Colonic mucosa (tissue), 4 donors: ENCODE results near the gene FOXP1. TPM values are rescaled to one million over a fixed set of nuclear protein-coding genes. Genes with fewer than 3 reads are reported as not detected.

ENCODE experiments used
- DNase-seq: peaks from one replicate; pipeline ENCODE4 v3.0.0-alpha.2; 2020
- H3K27ac ChIP-seq: fragments of 200-600 bp; one replicate; pipeline ENCODE4 v1.8.0; 2021
- H3K27me3 ChIP-seq: fragments of 200-600 bp; one replicate; pipeline ENCODE4 v1.8.0; 2021
- H3K36me3 ChIP-seq: fragments of 200-600 bp; one replicate; pipeline ENCODE4 v1.8.0; 2021
- H3K4me1 ChIP-seq: fragments of 200-600 bp; one replicate; pipeline ENCODE4 v1.8.0; 2021; ENCODE audit warnings: mild to moderate bottlenecking
- H3K4me3 ChIP-seq: fragments of 200-600 bp; one replicate; pipeline ENCODE4 v1.8.0; 2021
- H3K9ac ChIP-seq, 2 donors: one replicate each; pipeline ENCODE4 v1.7.0; 2013; ENCODE audit warnings: control low read depth in 2 of 2, low read depth in 2 of 2, low read length in 2 of 2
- H3K9me3 ChIP-seq: fragments of 200-600 bp; one replicate; pipeline ENCODE4 v1.8.0; 2021
- intact Hi-C: fragments of 100-400 bp; cut with DNase I; formaldehyde crosslinking; loops from one replicate; pipeline ENCODE4 v1.14.1; 2022
- total RNA-seq, 2 donors: library from RNA; stranded (reverse); fragmentation: NEBNext Ultra II Directional in 1 of 2; extraction: Animal tissue kit (Norgen Biotek cat#: 25700) in 1 of 2; gene quantifications; one replicate each; pipeline ENCODE4 v1.2.1, GENCODE V29; 2021
- TF ChIP-seq, protein P1 (sequence below): fragments of 200-600 bp; IDR thresholded peaks from one replicate; pipeline ENCODE4 v1.8.0; 2022; ENCODE audit warnings: antibody characterized with exemption, mild to moderate bottlenecking
- donor health status: healthy.
- donor health status: DM: no; HTN: no; CAD: no.
- donor health status: DM: no; HTN: no; CAD: no.

Gene FOXP1
- total RNA-seq, 2 donors from 2014 or later, result 127 to 128 TPM

DNA sequence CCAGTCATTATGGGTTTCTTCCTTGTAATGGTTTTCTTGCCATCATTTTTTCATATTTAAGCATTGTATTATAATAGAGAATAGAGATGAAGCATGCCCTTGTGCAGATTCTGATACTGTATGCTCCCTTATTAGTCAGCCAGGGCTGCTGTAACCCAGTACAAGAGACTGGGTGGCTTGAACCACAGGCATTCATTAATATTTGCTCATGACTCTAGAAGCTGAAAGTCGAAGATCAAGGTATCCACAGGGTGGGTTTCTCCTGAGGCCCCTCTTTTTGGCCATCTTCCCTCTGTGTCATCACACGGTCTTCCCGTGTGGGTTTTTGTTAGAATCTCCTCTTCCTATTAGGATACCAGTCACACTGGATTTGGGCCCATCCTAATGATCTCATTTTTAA lies 74.5 kb downstream of the FOXP1 start:
- intact Hi-C loops, result no loop called here
- DNase-seq, result no peak
- H3K27ac ChIP-seq, result no peak overlapping the region
- H3K9ac ChIP-seq, result no peak overlapping the region
- H3K36me3 ChIP-seq, result no peaks in the 10 kb centered on the region
- H3K4me1 ChIP-seq, result no peaks in the 10 kb centered on the region
- H3K9me3 ChIP-seq, result no peaks in the 10 kb centered on the region
- TF ChIP-seq, protein P1, sequence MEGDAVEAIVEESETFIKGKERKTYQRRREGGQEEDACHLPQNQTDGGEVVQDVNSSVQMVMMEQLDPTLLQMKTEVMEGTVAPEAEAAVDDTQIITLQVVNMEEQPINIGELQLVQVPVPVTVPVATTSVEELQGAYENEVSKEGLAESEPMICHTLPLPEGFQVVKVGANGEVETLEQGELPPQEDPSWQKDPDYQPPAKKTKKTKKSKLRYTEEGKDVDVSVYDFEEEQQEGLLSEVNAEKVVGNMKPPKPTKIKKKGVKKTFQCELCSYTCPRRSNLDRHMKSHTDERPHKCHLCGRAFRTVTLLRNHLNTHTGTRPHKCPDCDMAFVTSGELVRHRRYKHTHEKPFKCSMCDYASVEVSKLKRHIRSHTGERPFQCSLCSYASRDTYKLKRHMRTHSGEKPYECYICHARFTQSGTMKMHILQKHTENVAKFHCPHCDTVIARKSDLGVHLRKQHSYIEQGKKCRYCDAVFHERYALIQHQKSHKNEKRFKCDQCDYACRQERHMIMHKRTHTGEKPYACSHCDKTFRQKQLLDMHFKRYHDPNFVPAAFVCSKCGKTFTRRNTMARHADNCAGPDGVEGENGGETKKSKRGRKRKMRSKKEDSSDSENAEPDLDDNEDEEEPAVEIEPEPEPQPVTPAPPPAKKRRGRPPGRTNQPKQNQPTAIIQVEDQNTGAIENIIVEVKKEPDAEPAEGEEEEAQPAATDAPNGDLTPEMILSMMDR, result no peak
- H3K4me3 ChIP-seq, result no peak overlapping the region
- H3K27me3 ChIP-seq, result no peaks in the 10 kb centered on the region

DNA sequence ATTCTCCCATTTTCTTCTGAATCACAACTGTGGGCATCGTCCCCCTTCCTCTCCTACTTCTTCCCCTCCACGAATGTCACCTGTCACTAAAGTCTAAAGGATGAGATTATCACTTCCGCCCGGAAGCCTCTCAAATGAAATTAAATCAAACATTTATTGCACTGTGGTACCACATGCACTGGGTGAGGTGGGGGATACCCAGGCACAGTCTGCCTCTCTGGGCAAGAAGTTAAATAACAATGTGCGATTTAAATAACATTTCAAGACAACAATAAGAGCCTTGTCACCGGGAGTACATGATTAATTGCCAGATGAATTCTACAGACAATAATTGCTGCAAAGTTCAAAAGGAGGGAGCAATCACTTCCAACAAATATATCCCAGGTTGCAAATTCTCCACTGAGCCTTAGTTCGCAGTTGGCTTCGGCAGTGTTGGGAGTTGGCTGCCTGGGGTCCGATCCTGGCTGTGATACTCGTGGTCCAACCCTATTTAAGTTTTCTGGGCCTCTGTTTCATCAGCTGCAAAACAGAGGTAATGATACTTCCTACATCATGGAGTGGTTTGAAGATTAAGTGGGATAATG lies 77.7 kb downstream of the FOXP1 start:
- Histone ChIP-seq H3K27ac (no peak overlapping the region), H3K9me3 (no peaks in the 10 kb centered on the region), H3K4me3 (no peak overlapping the region), H3K27me3 (no peaks in the 10 kb centered on the region), H3K36me3 (no peaks in the 10 kb centered on the region), H3K9ac (no peak overlapping the region), H3K4me1 (no peaks in the 10 kb centered on the region)
- TF ChIP-seq, protein P1, result no peak
- intact Hi-C loops, result no loop called here
- DNase-seq, result no peak

DNA sequence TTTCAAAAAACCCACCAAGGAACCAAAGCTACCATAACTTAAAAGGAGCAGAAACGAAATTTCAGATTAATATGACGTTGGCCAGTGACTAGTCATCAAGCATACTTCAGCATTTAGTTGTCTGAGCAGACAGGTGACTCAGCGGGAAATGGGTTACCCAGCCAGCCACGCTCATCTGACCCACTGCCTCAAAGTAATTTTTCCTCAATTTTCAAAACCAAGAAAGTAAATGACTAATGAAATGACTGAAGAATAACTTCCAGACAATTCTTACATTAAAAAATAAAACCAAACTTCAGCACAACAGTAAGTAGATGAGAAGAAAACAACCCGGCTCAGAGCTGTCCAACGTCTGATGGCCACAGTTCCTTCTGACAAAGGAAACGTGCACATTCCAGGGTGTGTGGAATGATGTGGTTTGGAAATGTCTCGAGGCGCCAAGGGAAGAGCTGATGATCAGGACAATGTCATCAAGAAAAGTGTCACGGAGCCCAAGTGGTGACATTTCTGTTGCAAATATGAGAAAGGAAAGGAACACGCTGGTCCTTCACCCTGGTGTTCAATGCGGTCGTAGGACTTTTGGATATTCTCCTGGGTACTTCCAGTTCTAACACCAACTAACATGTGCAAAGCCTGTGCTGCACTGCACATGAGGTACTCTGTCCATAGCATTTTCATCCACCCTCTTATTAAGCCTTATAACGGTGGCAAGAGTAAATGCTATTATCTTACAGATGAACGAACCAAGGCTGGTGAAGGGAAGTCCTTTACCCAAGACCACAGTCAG lies 79.1 kb downstream of the FOXP1 start:
- no peaks in the 10 kb centered on the region for H3K27me3 ChIP-seq
- no peaks in the 10 kb centered on the region for H3K4me1 ChIP-seq
- H3K9me3 ChIP-seq, result no peaks in the 10 kb centered on the region
- no peaks in the 10 kb centered on the region for H3K36me3 ChIP-seq
- TF ChIP-seq, protein P1, result no peak
- no peak for DNase-seq
- H3K4me3 ChIP-seq, result no peak overlapping the region
- intact Hi-C loops, result no loop called here
- no peak overlapping the region for H3K27ac ChIP-seq
- H3K9ac ChIP-seq, result no peak overlapping the region

DNA sequence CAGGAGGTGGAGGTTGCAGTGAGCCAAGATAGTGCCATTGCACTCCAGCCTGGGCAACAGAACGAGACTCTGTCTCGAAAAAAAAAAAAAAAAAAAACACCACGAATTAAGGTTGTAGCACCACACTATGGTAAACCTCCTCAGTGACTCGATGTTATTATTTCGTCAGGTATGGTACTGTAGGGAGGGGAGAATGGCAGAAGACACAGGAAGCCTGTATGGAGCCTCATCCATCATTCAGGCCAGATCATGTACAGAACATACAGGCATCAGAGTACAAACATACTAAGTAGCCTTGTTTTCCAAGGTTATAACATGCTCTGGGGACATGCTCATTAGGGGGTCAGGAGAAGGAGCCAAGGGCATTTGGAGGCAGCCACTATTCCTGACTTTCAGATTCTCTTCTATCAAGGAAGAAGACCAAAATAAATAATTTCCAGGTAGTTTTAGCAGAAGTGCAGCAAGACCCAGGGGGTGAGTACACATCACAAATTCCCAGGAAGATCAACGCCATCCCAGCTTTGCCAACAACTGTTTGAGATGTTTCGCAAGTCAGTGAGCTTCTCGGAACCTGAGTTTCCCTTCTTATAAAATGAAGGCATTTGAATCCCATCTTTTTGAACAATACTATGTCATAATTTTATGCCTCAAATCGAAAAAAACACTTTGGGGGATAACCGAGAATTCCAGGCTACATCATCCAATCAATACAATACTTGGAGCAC lies 79.8 kb downstream of the FOXP1 start:
- Histone ChIP-seq H3K4me3 (no peak overlapping the region), H3K4me1 (no peaks in the 10 kb centered on the region), H3K27me3 (no peaks in the 10 kb centered on the region), H3K9me3 (no peaks in the 10 kb centered on the region), H3K36me3 (no peaks in the 10 kb centered on the region), H3K9ac (no peak overlapping the region), H3K27ac (no peak overlapping the region)
- TF ChIP-seq, protein P1, result no peak
- intact Hi-C loops, result no loop called here
- DNase-seq, result no peak

DNA sequence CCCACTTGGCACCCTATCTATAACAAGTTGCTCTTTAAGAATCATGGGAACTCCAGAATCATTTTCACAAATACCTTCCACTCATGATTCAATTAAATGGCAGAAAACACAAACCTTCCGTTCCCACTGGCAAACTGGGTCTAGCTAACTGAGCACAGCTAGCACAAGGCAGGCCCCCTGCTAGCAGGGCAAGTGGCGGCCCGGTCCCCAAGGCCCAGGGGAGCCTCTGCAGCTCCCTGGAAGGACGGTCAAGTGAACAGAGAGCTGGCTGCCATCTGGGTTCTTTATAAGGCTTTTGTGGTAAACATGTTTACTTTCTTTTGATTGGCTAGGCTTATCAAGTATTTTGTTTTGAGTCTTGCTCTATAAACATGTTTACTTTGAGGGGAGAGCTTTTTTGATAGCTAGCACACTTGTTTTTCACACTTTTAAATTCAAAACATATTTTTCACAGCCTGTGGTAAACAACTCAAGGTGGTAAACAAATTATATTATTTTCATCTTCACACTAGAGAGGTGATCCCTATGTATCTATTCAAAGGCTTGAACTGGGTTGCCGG lies 81.4 kb downstream of the FOXP1 start:
- Histone ChIP-seq H3K27me3 (no peaks in the 10 kb centered on the region), H3K4me1 (no peaks in the 10 kb centered on the region), H3K36me3 (no peaks in the 10 kb centered on the region), H3K4me3 (no peak overlapping the region), H3K9ac (no peak overlapping the region), H3K27ac (no peak overlapping the region), H3K9me3 (no peaks in the 10 kb centered on the region)
- TF ChIP-seq, protein P1, result no peak
- intact Hi-C loops, result no loop called here
- DNase-seq, result no peak
